Ectodermal cell (in vitro differentiated cells): ENCODE measurements around the gene IRF5. TPM values are rescaled to one million over a fixed set of nuclear protein-coding genes. Genes with fewer than 3 reads are reported as not detected.
A peak's percentile ranks its signal among the peaks of the same experiment; 100 is the strongest.

Source experiments
- H3K27ac ChIP-seq: 2 replicates; pipeline ENCODE4 v1.7.0; 2013; ENCODE audit warnings: mild to moderate bottlenecking, low read depth, low read length; ENCODE audit not compliant: insufficient read depth, poor library complexity, severe bottlenecking
- H3K27me3 ChIP-seq: 2 replicates; pipeline ENCODE4 v1.7.0; 2013; ENCODE audit warnings: mild to moderate bottlenecking, low read length; ENCODE audit not compliant: insufficient read depth, control insufficient read depth, poor library complexity, severe bottlenecking
- H3K36me3 ChIP-seq: one replicate; pipeline ENCODE4 v1.7.0; 2013; ENCODE audit warnings: low read length; ENCODE audit not compliant: control insufficient read depth, insufficient read depth
- H3K4me1 ChIP-seq: one replicate; pipeline ENCODE4 v1.7.0; 2013; ENCODE audit warnings: low read length; ENCODE audit not compliant: control insufficient read depth, insufficient read depth
- H3K4me3 ChIP-seq: 2 replicates; pipeline ENCODE4 v1.7.0; 2013; ENCODE audit warnings: low read depth, low read length, control low read depth; ENCODE audit not compliant: insufficient read depth
- H3K9me3 ChIP-seq: 2 replicates; pipeline ENCODE4 v1.7.0; 2013; ENCODE audit warnings: mild to moderate bottlenecking, low read length, moderate library complexity; ENCODE audit not compliant: control insufficient read depth
- WGBS, 2 experiments: methylation state at CpG; one replicate each; pipeline ENCODE4 v1.1.7; 2013; ENCODE audit warnings: missing lambda C conversion rate in 2 of 2; 5-methylcytosine and 5-hydroxymethylcytosine counted together
- polyA plus RNA-seq, 4 experiments: library from polyadenylated mRNA; stranded (reverse); fragments of 50-300 nt; gene quantifications; one replicate each; pipeline ENCODE4 v1.2.3, GENCODE V29; 2013

The IRF5 gene, protein sequence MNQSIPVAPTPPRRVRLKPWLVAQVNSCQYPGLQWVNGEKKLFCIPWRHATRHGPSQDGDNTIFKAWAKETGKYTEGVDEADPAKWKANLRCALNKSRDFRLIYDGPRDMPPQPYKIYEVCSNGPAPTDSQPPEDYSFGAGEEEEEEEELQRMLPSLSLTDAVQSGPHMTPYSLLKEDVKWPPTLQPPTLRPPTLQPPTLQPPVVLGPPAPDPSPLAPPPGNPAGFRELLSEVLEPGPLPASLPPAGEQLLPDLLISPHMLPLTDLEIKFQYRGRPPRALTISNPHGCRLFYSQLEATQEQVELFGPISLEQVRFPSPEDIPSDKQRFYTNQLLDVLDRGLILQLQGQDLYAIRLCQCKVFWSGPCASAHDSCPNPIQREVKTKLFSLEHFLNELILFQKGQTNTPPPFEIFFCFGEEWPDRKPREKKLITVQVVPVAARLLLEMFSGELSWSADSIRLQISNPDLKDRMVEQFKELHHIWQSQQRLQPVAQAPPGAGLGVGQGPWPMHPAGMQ
- polyA plus RNA-seq (2013, experiment 1 of 4): 0.19 TPM
- polyA plus RNA-seq (2013, experiment 2 of 4): 0.28 TPM
- 0.43 TPM for polyA plus RNA-seq (2013, experiment 3 of 4)
- 0.20 TPM for polyA plus RNA-seq (2013, experiment 4 of 4)

DNA sequence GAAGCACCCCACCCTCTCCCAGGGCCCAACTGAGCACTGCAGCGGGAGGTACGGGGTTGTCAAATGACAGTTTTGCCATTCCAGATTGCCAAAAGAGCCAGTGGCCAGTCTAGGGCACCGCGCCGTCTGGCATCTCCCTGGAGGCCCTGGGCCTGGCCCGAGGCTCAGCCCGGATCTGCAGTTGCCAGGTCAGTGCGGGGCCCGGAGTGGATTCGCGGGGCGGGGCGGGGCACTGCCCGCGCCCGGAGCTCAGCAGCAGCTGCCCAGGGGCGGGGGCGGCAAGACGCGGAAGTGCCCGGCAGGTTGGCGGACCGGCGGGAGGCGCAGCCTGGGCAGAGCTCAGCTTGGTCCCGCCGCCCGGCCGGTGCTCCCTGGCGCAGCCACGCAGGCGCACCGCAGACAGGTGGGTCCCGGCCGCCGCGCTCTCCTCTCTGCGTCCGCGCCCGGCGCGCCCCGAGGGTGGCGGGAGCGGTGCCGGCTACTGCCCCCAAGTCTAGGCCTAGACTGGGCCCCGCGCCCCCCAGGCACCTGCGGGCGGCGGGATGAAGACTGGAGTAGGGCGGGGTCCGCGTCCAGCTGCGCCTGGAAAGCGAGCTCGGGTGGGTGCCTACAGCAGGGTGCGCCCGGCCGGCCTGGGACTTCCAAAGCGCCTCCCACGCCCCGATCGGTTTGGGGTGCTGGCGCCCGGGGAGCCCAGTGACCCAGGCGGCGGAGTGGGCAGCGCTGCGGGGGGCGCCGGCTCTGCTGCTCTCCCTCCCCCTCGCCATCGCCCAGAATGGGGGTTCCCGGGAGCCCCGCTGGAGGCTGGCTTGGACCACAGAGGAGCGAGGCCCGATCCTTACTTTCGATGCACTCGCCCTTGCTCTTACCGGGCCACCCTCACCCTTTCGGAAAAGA, at the start of gene IRF5:
Gene IRF5, plus strand, starts transcription at position 281 of the 897 bp plus-strand sequence. CDS start 4,155 bp downstream, outside the sequence.
- 3 to 4% methylated on average over 83 of the region's 83 CpGs for WGBS, 2 experiments
- peaks cover 61% of the 10 kb centered on the region for H3K27me3 ChIP-seq
- peaks cover 3% of the 10 kb centered on the region for H3K4me1 ChIP-seq
- H3K9me3 ChIP-seq: no peaks in the 10 kb centered on the region
- no peak within 1 kb of the TSS for H3K27ac ChIP-seq
- peak within 1 kb of the TSS; percentile 43 for H3K4me3 ChIP-seq
- H3K36me3 ChIP-seq: no peaks in the 10 kb centered on the region

DNA sequence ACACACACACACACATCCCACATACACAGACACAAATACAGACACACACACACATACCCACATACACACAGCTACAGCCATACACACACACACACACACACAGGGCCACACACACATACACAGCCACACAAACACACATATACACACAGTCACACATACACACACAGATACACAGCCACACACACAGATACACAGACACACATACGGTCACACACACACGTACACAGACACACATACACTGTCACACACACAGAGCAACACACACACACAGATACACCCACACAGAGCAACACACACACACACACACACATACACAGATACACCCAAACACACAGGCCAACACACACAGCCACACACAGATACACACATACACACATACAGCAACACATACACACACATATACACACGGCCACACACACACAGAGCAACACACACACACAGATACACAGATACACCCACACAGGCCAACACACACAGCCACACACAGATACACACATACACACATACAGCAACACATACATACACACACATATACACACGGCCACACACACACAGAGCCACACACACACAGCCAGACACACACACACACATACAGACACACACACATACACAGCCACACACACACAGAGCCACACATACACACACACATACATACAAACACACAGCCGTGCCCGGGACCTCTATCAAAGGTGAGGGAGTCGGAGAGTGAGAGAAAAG, 49.5 kb upstream of the IRF5 start:
- Histone ChIP-seq H3K27ac (no peak overlapping the region), H3K4me1 (peaks cover 8% of the 10 kb centered on the region), H3K9me3 (no peaks in the 10 kb centered on the region), H3K4me3 (no peak overlapping the region), H3K27me3 (peaks cover 17% of the 10 kb centered on the region), H3K36me3 (no peaks in the 10 kb centered on the region)
- WGBS, 2 experiments: 83 to 89% methylated on average over 7 of the region's 7 CpGs

DNA sequence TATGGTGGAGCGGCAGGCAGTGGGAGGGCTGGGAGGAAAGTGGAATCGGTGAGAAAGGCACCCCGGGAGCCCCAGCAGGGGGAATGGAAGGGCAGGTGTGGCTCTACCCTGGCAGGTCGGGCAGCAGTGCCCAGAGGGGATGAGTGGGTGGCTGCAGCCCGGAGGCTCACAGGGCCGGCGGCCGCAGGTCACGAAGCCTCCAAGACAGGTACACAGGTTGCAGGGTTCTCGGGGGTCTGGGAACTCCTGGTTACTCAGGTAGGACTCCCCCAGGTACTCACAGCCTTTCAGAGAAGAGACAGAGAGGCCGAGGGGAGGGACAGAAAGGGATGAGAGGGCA, 49.0 kb upstream of the IRF5 start:
- Histone ChIP-seq H3K27me3 (peaks cover 17% of the 10 kb centered on the region), H3K36me3 (no peaks in the 10 kb centered on the region), H3K27ac (no peak overlapping the region), H3K4me1 (peaks cover 8% of the 10 kb centered on the region), H3K9me3 (no peaks in the 10 kb centered on the region), H3K4me3 (no peak overlapping the region)
- WGBS, 2 experiments: 76 to 78% methylated on average over 11 of the region's 11 CpGs

DNA sequence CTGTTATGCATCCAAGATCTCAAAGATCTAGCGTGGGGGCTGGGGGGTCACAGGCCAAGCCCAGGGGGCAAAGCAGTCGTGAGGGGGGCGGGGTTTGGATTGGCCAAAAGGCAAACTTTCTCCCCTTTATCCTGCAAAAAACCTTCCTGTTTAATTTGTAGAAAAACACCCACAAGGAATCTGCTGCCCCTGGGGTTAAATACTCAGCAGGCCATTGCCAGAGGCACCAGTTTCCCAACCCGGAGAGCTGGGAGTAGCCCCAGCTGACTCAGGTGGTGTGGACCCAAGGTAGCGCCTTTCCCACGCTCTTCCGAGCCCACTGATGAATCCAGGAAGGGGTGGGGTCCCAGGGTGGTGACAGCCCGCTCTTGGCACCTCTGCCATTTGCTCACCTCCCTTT, 48.6 kb upstream of the IRF5 start:
- H3K9me3 ChIP-seq: no peaks in the 10 kb centered on the region
- WGBS, 2 experiments: 59 to 60% methylated on average over 8 of the region's 8 CpGs
- no peak overlapping the region for H3K27ac ChIP-seq
- peaks cover 17% of the 10 kb centered on the region for H3K27me3 ChIP-seq
- peaks cover 5% of the 10 kb centered on the region for H3K4me1 ChIP-seq
- no peak overlapping the region for H3K4me3 ChIP-seq
- no peaks in the 10 kb centered on the region for H3K36me3 ChIP-seq

DNA sequence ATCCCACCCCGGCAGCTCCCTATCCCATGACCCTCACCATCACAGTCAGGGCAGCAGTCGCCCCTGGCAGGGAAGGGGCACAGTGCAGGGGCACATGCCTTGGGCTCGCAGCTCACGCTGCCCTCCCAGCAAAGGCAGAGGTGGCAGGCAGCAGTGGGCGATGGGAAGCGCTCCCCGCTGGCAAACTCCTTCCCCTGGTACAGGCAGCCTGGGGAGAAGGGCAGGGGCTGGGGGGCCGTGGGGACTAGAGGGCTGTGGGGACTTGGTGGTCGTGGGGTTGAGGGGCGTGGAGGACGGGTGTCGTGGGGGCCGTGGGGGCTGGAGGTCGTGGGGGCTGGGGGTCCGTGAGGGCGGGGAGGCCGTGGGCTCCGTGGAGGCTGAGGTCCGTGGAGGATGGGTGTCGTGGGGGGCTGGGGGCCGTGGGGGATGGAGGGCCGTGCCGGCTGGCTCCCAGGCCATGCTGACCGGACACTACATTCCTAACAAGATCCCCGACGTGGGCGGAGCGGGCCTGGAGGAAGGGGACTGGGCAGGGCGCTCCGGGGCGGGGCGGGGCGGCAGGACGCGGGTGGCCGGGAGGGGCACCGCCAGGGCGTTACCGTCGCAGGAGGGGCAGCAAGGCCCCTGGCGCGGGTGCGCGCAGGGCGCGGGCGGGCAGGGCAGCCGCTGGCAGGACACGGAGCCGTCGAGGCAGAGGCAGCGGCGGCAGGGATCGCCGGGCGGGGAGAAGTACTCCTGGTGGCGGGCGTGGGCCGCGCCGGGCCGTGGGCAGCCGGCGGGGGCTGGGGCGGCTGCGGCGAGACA, 47.2 kb upstream of the IRF5 start:
- Histone ChIP-seq H3K4me3 (peak overlapping the region; percentile 18), H3K36me3 (no peaks in the 10 kb centered on the region), H3K9me3 (no peaks in the 10 kb centered on the region), H3K27me3 (peaks cover 17% of the 10 kb centered on the region), H3K27ac (no peak overlapping the region), H3K4me1 (no peaks in the 10 kb centered on the region)
- WGBS, 2 experiments: 58 to 60% methylated on average over 67 of the region's 67 CpGs

DNA sequence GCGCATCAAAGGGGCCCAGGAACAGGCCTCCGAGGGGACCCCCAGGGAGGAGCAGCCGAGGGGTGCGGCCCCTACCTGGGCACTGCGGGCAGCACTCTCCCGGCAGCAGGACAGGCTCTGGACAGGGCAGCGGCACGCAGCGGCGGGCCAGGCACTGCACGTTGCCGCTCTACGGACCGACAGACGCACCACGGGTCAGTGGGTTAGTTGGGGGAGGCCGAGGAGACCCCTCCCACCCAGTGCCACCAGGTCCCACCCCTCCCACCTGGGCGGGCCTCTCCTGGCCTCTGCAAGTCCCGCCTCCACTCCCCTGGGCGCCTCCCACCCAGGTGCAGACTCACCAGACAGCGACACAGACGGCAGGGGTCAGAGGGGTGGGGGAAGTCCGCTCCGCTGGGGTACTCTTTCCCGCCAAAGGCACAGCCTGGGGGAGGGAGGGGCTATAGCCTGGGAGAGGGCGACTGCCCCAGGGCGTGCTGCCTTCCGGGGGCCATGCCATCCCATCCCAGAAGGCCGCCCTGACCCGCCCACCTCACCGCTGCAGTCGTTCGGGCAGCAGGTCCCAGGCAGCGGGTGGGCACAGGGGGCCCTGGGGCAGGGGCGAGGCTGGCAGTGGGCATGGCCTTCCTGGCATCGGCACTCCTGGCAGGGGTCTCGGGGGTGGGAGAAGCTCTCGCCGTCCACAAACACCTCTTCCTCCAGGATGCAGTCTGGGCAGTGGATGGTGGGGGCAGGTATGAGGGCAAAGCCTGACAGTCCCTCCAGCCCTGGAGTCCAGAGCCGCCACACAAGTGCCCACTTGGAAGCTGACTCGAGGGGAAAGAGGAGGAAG, 46.4 kb upstream of the IRF5 start:
- WGBS, 2 experiments: 53 to 57% methylated on average over 41 of the region's 41 CpGs

DNA sequence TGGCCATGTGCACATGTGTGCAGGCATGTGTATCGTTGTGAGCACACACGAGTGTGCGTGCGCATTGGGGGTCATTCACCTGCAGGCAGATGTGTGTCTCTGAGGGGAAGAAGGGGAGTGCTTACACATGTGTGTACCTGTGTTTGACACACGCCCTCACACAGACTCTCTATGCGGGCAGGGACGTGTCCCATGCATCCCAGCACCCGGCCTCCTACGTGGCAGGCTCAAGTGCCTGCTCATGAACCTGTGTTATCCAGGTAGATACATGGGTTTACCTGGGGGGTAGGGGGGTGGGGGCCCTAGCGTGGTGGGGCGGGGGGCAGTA, 45.8 kb upstream of the IRF5 start:
- no peaks in the 10 kb centered on the region for H3K9me3 ChIP-seq
- H3K27ac ChIP-seq: no peak overlapping the region
- no peak overlapping the region for H3K4me3 ChIP-seq
- 96% methylated on average over 9 to 10 of the region's 11 CpGs for WGBS, 2 experiments
- no peaks in the 10 kb centered on the region for H3K36me3 ChIP-seq
- no peaks in the 10 kb centered on the region for H3K4me1 ChIP-seq
- H3K27me3 ChIP-seq: peaks cover 17% of the 10 kb centered on the region

More for the DNA sequence above, 46.4 kb upstream of the IRF5 start:
- Histone ChIP-seq H3K4me3 (peak overlapping the region; percentile 18), H3K36me3 (no peaks in the 10 kb centered on the region), H3K27ac (no peak overlapping the region), H3K9me3 (no peaks in the 10 kb centered on the region), H3K27me3 (peaks cover 17% of the 10 kb centered on the region), H3K4me1 (no peaks in the 10 kb centered on the region)

DNA sequence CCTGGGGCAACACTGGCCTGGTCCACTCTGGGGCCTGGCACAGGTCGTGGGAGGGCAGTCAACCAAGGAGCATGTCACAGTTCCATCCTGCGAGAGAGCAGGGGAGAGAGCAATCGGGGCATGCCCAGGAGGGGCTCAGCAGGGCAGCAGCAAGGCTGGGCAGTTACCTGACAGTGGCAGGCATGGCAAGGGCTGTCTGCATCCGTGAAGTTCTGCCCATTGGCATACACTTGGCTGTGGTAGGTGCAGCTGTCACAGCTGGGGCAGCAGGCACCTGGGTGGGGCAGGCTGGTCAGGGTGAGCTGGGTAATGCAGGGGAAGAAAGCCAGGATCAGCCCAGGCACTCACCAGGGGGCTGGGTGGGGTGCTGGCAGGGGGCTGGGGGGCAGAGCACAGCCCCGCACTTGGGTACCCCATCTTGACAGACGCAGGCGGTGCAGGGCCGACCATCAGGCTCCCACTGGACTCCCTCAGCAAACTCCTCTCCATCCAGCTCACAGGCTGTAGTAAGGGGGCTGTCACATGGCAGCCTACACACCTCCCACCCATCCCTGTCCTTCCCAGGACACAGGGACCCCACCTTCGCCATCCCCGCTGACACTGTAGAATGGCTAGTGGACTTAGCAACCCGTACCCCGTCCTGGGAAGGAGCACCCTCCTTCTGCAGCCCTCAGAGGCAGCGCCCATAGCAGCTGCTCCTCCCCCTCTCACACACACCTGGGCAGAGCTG, 45.0 kb upstream of the IRF5 start:
- H3K27me3 ChIP-seq: peaks cover 17% of the 10 kb centered on the region

More for the DNA sequence above, 45.0 kb upstream of the IRF5 start:
- Histone ChIP-seq H3K4me3 (no peak overlapping the region), H3K36me3 (no peaks in the 10 kb centered on the region), H3K27ac (no peak overlapping the region), H3K9me3 (no peaks in the 10 kb centered on the region), H3K4me1 (no peaks in the 10 kb centered on the region)
- WGBS, 2 experiments: 91 to 92% methylated on average over 13 of the region's 13 CpGs
